CD4-positive, alpha-beta T cell treated with Interleukin-17A for 1 hour (primary cell): Measurements from ENCODE around the gene NKTR.

Source experiments
- DNase-seq: peaks from one replicate; pipeline ENCODE4 v3.0.0-alpha.2; 2020

NKTR gene

GRCh38 chr3:42683875-42684598 is 83.6 kb downstream of the NKTR start:
- DNase-seq, result no peak

GRCh38 chr3:42684632-42685362 is 84.3 kb downstream of the NKTR start:
- DNase-seq, result no peak

GRCh38 chr3:42685363-42685881 is 84.9 kb downstream of the NKTR start, which contains the start of gene KLHL40:
Gene KLHL40 (plus strand): TSS chr3:42685537. CDS start chr3:42685619, 82 bp downstream.
- no peak for DNase-seq

- no peak for DNase-seq
Measured at GRCh38 chr3:42685891-42686820, 85.7 kb downstream of the NKTR start.

GRCh38 chr3:42686832-42687650 is 86.6 kb downstream of the NKTR start:
- DNase-seq, result no peak

- DNase-seq, result no peak
Measured at GRCh38 chr3:42688016-42688415, 87.5 kb downstream of the NKTR start.

GRCh38 chr3:42688487-42689420 is 88.3 kb downstream of the NKTR start:
- no peak for DNase-seq

- DNase-seq, result no peak
Measured at GRCh38 chr3:42689421-42690014, 89.0 kb downstream of the NKTR start.

GRCh38 chr3:42690191-42690590 is 89.7 kb downstream of the NKTR start:
- no peak for DNase-seq

GRCh38 chr3:42690766-42691680 is 90.5 kb downstream of the NKTR start:
- DNase-seq, result no peak

- DNase-seq, result no peak
Measured at GRCh38 chr3:42691816-42692666, 91.6 kb downstream of the NKTR start.

- no peak for DNase-seq
Measured at GRCh38 chr3:42692667-42693529, 92.4 kb downstream of the NKTR start.

- no peak for DNase-seq
Measured at GRCh38 chr3:42693530-42693930, 93.0 kb downstream of the NKTR start.

GRCh38 chr3:42694366-42694765 is 93.9 kb downstream of the NKTR start:
- no peak for DNase-seq

- no peak for DNase-seq
Measured at GRCh38 chr3:42696356-42697288, 96.1 kb downstream of the NKTR start.
